Glutamatergic neuron (in vitro differentiated cells): ENCODE results near the gene MRPS2. TPM values are rescaled to one million over a fixed set of nuclear protein-coding genes. Genes with fewer than 3 reads are reported as not detected.
"Not testable (repeated sequence)": the region's sequence is repeated elsewhere in the genome, so short reads cannot be mapped to it uniquely, and the experiment has no call there.

Source experiments
- DNase-seq: peaks from one replicate; pipeline ENCODE4 v3.0.0; 2022
- H3K27ac Mint-ChIP-seq: one replicate; pipeline ENCODE4 v1.8.0; 2020; ENCODE audit warnings: mild to moderate bottlenecking, mixed read lengths, inconsistent platforms; ENCODE audit not compliant: unreplicated experiment
- H3K27me3 Mint-ChIP-seq: one replicate; pipeline ENCODE4 v1.8.0; 2020; ENCODE audit warnings: mild to moderate bottlenecking, moderate library complexity, mixed read lengths, inconsistent platforms; ENCODE audit not compliant: unreplicated experiment
- H3K36me3 Mint-ChIP-seq: one replicate; pipeline ENCODE4 v1.8.0; 2020; ENCODE audit warnings: mild to moderate bottlenecking, mixed read lengths, inconsistent platforms; ENCODE audit not compliant: unreplicated experiment
- H3K4me1 Mint-ChIP-seq: one replicate; pipeline ENCODE4 v1.8.0; 2020; ENCODE audit warnings: mild to moderate bottlenecking, low read depth, mixed read lengths, inconsistent platforms; ENCODE audit not compliant: unreplicated experiment
- H3K4me3 Mint-ChIP-seq: one replicate; pipeline ENCODE4 v1.8.0; 2020; ENCODE audit warnings: mild to moderate bottlenecking, mixed read lengths, inconsistent platforms; ENCODE audit not compliant: unreplicated experiment
- H3K9me3 Mint-ChIP-seq: one replicate; pipeline ENCODE4 v1.8.0; 2020; ENCODE audit warnings: mild to moderate bottlenecking, moderate library complexity, mixed read lengths, inconsistent platforms; ENCODE audit not compliant: unreplicated experiment
- total RNA-seq: library from RNA; stranded (reverse); fragmentation: NEBNext Ultra II Directional; extraction: Animal tissue kit (Norgen Biotek cat#: 25700); gene quantifications from one replicate; pipeline ENCODE4 v1.2.1, GENCODE V29; 2021; ENCODE audit not compliant: unreplicated experiment
- TF ChIP-seq, protein P1 (sequence below): fragments of 200-600 bp; sonication (generic); IDR thresholded peaks from one replicate; pipeline ENCODE4 v1.5.0; 2021; ENCODE audit not compliant: partially characterized antibody, unreplicated experiment

MRPS2 gene
- total RNA-seq, 1 donor from 2014 or later, result 30.7 TPM

DNA sequence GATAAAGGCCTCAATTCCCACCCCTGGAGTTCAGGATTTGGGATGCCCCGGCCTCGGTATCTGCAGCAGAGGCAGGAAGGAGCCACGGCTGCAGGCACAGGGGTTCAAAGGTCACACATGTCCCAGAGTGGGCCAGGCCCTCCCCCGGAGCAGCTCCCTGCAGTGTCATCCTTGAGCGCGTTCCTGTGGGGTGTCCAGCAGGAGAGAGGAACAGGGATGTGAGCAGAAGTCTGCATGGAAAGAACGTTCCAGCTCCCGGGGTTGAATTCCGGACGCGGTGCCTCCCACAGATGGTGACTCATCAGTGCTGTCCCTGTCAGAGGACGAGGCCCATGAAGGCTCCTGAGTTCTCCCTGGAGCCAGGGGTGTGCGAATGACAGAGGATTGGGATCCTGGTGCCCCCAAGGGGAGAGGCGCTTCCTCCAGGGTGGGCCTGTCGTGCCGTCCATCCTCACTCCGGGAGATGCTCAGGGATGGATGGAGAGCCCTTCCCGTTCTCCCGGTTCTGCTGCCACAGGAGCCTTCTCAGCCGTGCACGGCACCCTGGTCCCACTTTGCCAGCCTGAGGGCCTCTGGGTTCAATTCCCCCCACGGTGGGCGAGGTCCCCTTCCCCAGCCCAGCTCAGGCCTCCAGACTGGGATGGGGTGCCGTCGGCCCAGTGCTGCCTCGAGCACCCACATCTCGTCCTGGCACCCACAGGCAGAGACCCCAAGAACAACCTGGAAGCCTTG, 23.8 kb downstream of the MRPS2 start:
- Mint-ChIP-seq H3K4me1 (no peaks in the 10 kb centered on the region), H3K27ac (no peak overlapping the region), H3K27me3 (peaks cover 7% of the 10 kb centered on the region), H3K9me3 (peaks cover 5% of the 10 kb centered on the region), H3K4me3 (no peak overlapping the region), H3K36me3 (peaks cover 5% of the 10 kb centered on the region)
- no peak for DNase-seq
- TF ChIP-seq, protein P1, sequence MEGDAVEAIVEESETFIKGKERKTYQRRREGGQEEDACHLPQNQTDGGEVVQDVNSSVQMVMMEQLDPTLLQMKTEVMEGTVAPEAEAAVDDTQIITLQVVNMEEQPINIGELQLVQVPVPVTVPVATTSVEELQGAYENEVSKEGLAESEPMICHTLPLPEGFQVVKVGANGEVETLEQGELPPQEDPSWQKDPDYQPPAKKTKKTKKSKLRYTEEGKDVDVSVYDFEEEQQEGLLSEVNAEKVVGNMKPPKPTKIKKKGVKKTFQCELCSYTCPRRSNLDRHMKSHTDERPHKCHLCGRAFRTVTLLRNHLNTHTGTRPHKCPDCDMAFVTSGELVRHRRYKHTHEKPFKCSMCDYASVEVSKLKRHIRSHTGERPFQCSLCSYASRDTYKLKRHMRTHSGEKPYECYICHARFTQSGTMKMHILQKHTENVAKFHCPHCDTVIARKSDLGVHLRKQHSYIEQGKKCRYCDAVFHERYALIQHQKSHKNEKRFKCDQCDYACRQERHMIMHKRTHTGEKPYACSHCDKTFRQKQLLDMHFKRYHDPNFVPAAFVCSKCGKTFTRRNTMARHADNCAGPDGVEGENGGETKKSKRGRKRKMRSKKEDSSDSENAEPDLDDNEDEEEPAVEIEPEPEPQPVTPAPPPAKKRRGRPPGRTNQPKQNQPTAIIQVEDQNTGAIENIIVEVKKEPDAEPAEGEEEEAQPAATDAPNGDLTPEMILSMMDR, result no peak

DNA sequence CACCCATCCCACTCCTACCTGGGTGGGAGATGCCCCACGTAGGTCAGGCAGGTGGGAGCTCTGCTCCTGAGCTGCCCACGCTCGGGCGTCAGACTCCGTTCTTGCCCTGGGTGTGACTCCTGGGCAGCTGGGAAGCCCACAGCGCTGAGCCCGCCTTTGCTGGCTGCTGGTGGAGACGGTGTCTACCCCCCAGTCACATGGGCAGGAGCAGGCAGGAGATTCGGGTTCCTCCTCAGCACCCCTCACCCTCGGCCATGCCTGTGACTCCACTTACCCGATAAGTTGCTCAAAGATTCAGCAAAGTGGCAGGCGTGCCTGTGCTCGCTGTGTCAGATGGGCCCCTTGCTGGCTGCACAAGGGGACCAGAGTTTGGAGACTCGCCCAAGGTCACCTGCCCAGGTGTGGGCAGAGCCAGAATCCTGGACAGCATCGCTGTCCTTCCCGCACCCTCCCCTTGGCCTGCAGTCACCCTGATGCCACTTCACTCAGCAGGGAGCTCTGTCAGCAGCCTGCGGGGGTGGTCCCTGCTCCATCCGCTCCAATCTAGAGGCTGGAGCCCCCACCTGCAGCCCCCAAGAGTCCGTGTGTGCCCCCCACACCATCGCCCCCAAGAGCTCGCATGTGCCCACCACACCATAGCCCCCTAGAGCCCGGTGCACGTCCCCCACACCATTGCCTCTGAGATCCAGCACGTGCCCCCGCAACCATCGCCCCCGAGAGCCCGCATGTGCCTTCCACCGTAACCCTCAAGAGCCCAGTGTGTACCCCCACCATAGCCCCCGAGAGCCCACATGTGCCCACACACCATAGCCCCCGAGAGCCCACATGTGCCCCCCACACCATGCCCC, 25.0 kb downstream of the MRPS2 start:
- TF ChIP-seq, protein P1, result no peak
- Mint-ChIP-seq H3K27me3 (peaks cover 2% of the 10 kb centered on the region), H3K27ac (no peak overlapping the region), H3K4me3 (no peak overlapping the region), H3K4me1 (no peaks in the 10 kb centered on the region), H3K9me3 (no peaks in the 10 kb centered on the region), H3K36me3 (no peaks in the 10 kb centered on the region)
- no peak for DNase-seq

DNA sequence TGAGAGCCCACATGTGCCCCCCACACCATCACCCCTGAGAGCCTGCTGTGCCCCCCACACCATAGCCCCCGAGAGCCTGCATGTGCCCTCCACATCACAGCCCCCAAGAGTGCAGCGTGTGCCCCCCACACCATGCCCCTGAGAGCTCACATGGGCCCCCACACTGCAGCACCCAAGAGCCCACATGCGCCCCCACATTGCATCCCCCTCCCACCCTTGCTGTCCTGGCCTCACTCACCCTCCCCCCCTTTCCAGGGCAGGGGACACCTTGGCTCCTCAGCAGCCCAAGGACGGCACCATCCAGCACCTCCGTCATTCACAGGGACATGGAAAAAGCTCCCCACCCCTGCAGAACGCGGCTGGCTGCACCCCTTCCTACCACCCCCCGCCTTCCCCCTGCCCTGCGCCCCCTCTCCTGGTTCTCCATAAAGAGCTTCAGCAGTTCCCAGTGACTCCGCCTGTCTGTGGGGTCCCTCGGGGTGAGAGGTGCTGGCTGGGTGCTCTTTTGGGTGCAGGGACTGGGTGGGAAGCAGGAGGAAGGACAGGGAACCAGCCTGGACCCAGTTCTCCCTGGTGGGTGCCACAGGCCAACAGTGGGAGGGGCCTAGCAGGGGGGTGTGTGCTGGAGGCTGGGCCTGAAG, 25.7 kb downstream of the MRPS2 start:
- H3K36me3 Mint-ChIP-seq, result no peaks in the 10 kb centered on the region
- H3K4me1 Mint-ChIP-seq, result no peaks in the 10 kb centered on the region
- H3K4me3 Mint-ChIP-seq, result no peak overlapping the region
- no peak overlapping the region for H3K27ac Mint-ChIP-seq
- H3K27me3 Mint-ChIP-seq, result peaks cover 2% of the 10 kb centered on the region
- no peaks in the 10 kb centered on the region for H3K9me3 Mint-ChIP-seq
- TF ChIP-seq, protein P1, result no peak
- DNase-seq, result no peak

DNA sequence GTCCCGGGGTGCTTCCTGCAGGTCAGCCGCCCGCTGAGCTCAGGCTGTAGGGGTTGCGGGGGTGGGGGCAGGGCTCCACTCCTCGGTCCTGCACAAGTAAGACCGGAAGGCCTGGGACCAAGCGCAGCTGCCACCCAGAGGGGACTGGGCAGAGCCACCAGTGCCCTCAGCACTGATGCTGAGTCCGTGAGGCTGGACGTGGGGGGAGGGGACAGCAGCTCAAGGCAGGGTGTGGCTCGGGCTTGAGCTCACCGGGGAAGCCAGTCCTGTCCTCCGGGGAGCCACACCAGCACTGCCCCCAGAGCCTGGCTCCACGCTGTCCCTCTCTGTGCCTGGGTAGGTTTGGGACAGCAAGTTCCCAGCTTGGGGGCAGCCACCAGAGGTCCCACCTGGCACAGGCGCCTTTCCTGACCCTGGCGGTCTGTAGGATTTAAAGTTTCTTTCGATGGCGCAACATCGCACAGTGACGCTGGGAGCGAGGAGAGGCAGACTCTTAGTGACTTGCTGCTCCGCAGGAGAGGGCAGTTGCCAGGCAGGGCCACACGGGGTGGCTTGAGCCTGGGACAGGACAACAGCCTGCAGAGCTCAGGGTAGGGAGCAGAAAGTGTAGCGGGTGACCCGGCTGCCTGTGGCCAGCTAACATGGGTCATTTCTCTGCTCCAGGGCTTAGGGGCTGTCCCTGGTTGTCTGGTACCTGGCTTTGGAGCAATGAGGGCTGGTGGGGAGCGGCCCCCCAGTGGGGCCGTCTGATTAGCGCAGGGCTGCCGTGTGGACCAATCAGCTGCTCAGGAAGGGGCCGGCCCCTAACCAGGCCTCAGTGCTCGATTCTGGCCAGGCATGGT, 26.5 kb downstream of the MRPS2 start:
- H3K9me3 Mint-ChIP-seq, result no peaks in the 10 kb centered on the region
- no peaks in the 10 kb centered on the region for H3K4me1 Mint-ChIP-seq
- H3K27me3 Mint-ChIP-seq, result peaks cover 2% of the 10 kb centered on the region
- H3K36me3 Mint-ChIP-seq, result no peaks in the 10 kb centered on the region
- no peak overlapping the region for H3K27ac Mint-ChIP-seq
- peak; percentile 25 for DNase-seq
- no peak overlapping the region for H3K4me3 Mint-ChIP-seq
- TF ChIP-seq, protein P1, result no peak

DNA sequence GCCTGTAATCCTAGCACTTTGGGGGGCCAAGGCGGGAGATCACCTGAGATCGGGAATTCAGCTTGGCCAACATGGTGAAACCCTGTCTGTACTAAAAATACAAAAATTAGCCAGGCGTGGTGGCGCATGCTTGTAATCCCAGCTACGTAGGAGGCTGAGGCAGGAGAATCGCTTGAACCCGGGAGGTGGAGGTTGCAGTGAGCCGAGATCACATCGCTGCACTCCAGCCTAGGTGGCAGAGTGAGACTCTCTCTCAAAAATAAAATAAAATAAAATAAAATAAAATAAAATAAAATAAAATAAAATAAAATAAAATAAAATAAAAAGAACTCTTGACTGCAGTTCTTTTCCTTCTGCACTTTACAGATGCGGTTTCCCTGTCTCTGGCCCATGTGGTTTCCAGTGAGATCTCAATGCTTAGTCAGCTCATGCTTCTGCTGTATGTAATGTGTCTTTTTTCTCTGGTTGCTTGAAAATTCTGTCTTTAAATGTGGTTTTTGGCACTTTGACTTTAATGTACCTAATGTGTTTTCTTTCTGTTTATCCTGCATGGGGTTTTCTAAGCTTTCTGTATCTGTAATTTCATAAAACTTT, 28.5 kb downstream of the MRPS2 start:
- not testable (repeated sequence) for H3K4me1 Mint-ChIP-seq, H3K9me3 Mint-ChIP-seq, H3K4me3 Mint-ChIP-seq, H3K27me3 Mint-ChIP-seq, H3K36me3 Mint-ChIP-seq, H3K27ac Mint-ChIP-seq, DNase-seq
